H1 (cell line): Measurements from ENCODE around the gene RAB36. TPM values are rescaled to one million over a fixed set of nuclear protein-coding genes. Genes with fewer than 3 reads are reported as not detected.

Experiments used
- BRCA1 ChIP-seq: IDR thresholded peaks from 2 replicates; pipeline ENCODE4 v1.6.1; 2012; ENCODE audit warnings: low read depth, low read length, improper control_type of control experiment
- CEBPB ChIP-seq: IDR thresholded peaks from 2 replicates; pipeline ENCODE4 v1.6.1; 2012; ENCODE audit warnings: low read depth, low read length
- FOSL1 ChIP-seq: IDR thresholded peaks from 2 replicates; pipeline ENCODE4 v1.6.1; 2011; ENCODE audit warnings: mild to moderate bottlenecking, low read depth, low read length, moderate library complexity; ENCODE audit not compliant: insufficient read depth
- NANOG ChIP-seq: IDR thresholded peaks from 2 replicates; pipeline ENCODE4 v1.6.1; 2011; ENCODE audit warnings: low read length, low read depth, mild to moderate bottlenecking, inconsistent platforms; ENCODE audit not compliant: insufficient read depth, poor library complexity, severe bottlenecking
- POLR2A ChIP-seq, 2 experiments: IDR thresholded peaks; 1 replicate in 1 of 2; 2 replicates in 1 of 2; pipeline ENCODE4 v1.6.1; 2011; ENCODE audit warnings: low read depth in 2 of 2, low read length in 2 of 2, mild to moderate bottlenecking in 2 of 2; ENCODE audit errors: control extremely low read depth in 1 of 2
- SIX5 ChIP-seq: IDR thresholded peaks from 2 replicates; pipeline ENCODE4 v1.6.1; 2011; ENCODE audit warnings: mild to moderate bottlenecking, low read depth, low read length
- polyA plus RNA-seq, 7 experiments: library from polyadenylated mRNA; depleted of rRNA in 3 of 7; stranded (reverse) in 5 of 7; unstranded in 2 of 7; fragments of >200 nt in 5 of 7; fragments of 200-250 nt in 2 of 7; gene quantifications; 1 replicate in 5 of 7; 2 replicates in 1 of 7; 4 replicates in 1 of 7; pipeline versions ENCODE4 v1.2.1 to v1.2.3, GENCODE V29; 2011 to 2013; ENCODE audit warnings: missing spikeins in 2 of 7, mixed read lengths in 2 of 7
- total RNA-seq: library from RNA; stranded (reverse); fragmentation: NEBNext Ultra II Directional; extraction: Animal tissue kit (Norgen Biotek cat#: 25700); gene quantifications from 2 replicates; pipeline ENCODE4 v1.2.1, GENCODE V29; 2021
- TF ChIP-seq, protein P1 (sequence below): fragments of 300-600 bp; sonication (generic); IDR thresholded peaks from 2 replicates; pipeline ENCODE4 v1.7.1; 2012; ENCODE audit warnings: low read length, moderate library complexity, mild to moderate bottlenecking, inconsistent platforms; ENCODE audit not compliant: insufficient replicate concordance

RAB36 gene
- total and polyA plus RNA-seq, 2 of the 8 experiments (the other 6 are each of a cell fraction or from before 2014, with no cell fraction given), result 1.0 to 1.5 TPM

DNA sequence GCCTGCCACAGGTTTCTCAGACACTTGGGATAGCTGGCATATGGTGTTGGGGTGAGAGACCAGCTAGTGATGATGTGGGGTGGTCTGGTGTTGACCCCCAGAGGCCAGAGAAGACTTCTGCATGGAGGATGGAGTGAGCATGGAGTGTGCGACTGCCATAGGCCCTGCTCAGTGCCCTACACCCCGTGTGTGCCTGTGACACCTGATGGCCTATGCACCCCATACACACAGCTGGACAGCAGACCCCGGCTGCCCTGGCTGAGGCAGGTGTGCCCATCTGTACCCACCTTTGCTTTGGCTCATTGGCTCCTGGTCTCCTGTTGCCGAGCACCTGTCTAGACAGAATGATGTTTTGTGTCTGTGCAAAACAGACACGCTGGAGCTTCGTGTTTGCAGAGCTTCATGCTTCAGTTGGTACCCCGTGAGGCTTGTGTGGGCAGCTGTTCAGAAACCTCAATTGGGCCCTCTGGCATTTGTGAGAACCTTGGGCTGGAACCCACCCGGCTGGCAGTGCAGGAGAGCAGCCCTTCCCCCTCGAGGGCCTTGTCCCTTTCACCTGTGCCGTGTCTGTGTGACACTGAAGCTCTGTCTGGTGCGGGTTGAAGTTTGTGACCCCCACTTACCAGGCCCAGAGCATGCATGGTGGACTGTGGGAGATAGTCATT, 62.6 kb downstream of the RAB36 start (continued):
- TF ChIP-seq, protein P1, sequence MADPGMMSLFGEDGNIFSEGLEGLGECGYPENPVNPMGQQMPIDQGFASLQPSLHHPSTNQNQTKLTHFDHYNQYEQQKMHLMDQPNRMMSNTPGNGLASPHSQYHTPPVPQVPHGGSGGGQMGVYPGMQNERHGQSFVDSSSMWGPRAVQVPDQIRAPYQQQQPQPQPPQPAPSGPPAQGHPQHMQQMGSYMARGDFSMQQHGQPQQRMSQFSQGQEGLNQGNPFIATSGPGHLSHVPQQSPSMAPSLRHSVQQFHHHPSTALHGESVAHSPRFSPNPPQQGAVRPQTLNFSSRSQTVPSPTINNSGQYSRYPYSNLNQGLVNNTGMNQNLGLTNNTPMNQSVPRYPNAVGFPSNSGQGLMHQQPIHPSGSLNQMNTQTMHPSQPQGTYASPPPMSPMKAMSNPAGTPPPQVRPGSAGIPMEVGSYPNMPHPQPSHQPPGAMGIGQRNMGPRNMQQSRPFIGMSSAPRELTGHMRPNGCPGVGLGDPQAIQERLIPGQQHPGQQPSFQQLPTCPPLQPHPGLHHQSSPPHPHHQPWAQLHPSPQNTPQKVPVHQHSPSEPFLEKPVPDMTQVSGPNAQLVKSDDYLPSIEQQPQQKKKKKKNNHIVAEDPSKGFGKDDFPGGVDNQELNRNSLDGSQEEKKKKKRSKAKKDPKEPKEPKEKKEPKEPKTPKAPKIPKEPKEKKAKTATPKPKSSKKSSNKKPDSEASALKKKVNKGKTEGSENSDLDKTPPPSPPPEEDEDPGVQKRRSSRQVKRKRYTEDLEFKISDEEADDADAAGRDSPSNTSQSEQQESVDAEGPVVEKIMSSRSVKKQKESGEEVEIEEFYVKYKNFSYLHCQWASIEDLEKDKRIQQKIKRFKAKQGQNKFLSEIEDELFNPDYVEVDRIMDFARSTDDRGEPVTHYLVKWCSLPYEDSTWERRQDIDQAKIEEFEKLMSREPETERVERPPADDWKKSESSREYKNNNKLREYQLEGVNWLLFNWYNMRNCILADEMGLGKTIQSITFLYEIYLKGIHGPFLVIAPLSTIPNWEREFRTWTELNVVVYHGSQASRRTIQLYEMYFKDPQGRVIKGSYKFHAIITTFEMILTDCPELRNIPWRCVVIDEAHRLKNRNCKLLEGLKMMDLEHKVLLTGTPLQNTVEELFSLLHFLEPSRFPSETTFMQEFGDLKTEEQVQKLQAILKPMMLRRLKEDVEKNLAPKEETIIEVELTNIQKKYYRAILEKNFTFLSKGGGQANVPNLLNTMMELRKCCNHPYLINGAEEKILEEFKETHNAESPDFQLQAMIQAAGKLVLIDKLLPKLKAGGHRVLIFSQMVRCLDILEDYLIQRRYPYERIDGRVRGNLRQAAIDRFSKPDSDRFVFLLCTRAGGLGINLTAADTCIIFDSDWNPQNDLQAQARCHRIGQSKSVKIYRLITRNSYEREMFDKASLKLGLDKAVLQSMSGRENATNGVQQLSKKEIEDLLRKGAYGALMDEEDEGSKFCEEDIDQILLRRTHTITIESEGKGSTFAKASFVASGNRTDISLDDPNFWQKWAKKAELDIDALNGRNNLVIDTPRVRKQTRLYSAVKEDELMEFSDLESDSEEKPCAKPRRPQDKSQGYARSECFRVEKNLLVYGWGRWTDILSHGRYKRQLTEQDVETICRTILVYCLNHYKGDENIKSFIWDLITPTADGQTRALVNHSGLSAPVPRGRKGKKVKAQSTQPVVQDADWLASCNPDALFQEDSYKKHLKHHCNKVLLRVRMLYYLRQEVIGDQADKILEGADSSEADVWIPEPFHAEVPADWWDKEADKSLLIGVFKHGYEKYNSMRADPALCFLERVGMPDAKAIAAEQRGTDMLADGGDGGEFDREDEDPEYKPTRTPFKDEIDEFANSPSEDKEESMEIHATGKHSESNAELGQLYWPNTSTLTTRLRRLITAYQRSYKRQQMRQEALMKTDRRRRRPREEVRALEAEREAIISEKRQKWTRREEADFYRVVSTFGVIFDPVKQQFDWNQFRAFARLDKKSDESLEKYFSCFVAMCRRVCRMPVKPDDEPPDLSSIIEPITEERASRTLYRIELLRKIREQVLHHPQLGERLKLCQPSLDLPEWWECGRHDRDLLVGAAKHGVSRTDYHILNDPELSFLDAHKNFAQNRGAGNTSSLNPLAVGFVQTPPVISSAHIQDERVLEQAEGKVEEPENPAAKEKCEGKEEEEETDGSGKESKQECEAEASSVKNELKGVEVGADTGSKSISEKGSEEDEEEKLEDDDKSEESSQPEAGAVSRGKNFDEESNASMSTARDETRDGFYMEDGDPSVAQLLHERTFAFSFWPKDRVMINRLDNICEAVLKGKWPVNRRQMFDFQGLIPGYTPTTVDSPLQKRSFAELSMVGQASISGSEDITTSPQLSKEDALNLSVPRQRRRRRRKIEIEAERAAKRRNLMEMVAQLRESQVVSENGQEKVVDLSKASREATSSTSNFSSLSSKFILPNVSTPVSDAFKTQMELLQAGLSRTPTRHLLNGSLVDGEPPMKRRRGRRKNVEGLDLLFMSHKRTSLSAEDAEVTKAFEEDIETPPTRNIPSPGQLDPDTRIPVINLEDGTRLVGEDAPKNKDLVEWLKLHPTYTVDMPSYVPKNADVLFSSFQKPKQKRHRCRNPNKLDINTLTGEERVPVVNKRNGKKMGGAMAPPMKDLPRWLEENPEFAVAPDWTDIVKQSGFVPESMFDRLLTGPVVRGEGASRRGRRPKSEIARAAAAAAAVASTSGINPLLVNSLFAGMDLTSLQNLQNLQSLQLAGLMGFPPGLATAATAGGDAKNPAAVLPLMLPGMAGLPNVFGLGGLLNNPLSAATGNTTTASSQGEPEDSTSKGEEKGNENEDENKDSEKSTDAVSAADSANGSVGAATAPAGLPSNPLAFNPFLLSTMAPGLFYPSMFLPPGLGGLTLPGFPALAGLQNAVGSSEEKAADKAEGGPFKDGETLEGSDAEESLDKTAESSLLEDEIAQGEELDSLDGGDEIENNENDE, result no peak
- TF ChIP-seq POLR2A (IDR thresholded peaks at IDR 0.05; ENCODE audit: control extremely low read depth in 1 of 2, low read depth in 2 of 2, low read length in 2 of 2) (no peak), NANOG (no peak), SIX5 (no peak), BRCA1 (no peak), CEBPB (no peak), FOSL1 (no peak)
